HG02588 (cell line): ENCODE results near the gene ZBTB16.

ENCODE experiments used
- ATAC-seq: cut with Tn5 transposase; IDR thresholded peaks from one replicate; pipeline ENCODE4 v1.9.1; 2021; ENCODE audit warnings: mild to moderate bottlenecking, moderate library complexity; ENCODE audit not compliant: unreplicated experiment

The ZBTB16 gene

GRCh38 chr11:114128399-114128798, 68.9 kb downstream of the ZBTB16 start:
- no peak for ATAC-seq

GRCh38 chr11:114129142-114129541, 69.6 kb downstream of the ZBTB16 start:
- no peak for ATAC-seq

DNA sequence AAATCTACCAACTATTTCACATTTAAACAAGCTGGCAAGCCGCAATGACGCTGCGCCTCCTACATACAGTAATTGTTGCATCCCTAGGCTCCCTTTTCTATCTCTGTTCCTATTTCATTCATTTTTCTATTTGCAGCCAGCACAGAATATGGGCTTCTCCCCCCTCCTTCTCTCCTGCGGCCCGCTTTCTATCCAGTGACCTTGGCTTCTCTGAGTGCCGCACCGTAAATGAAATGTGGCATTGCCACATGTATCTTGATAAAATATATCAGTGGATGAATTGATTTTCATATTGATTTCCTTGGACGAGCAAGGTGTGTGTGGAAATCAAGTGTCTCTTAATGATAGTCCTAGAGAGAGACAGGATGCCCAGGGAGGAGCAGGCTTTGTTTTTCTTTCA, 70.2 kb downstream of the ZBTB16 start:
- no peak for ATAC-seq

DNA sequence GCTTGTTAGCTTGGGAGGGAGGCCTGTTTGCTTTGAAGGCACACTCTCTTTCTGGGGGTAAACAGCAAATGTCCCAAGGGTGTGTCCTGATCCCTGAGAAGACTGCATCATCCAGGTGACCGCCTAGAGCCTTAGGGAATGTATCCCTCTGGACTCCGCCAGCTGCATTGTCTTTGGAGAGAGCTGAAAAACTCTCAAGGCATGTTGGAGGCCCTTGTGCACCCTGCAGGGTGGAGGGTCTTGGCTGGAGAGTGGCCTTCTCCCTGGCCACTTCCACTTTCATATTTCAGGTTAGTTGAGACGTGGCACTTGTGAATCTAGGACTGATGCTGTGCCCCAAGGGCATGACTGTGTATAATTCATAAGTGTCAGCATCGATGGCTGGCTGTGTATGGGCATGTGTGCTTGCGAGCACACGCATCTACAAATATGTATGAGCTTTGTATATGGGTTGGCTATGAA, 70.6 kb downstream of the ZBTB16 start:
- ATAC-seq: no peak

GRCh38 chr11:114130629-114131277, 71.2 kb downstream of the ZBTB16 start:
- ATAC-seq: no peak

DNA sequence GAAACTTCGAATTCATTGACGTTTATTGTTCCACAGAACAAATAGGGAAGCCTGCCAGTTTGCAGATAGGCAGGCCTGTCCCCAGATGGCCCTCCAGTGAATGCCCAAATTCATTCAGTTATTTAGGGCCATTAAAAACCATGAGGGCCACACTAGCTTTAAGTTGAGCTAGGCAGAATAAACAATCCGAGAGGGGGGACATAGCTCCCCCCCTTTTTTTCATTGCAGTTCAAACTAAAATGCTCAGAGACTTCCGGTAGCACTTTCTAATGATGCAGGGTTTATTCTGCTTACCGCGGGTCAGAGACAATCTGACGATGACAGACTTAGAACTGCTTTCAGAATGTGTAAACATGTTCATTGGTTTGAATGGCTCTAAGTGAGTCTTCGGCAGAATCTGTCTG, 72.0 kb downstream of the ZBTB16 start:
- no peak for ATAC-seq

- no peak for ATAC-seq
Observed at GRCh38 chr11:114132417-114132816, 72.9 kb downstream of the ZBTB16 start.

- ATAC-seq: no peak
Observed at GRCh38 chr11:114132944-114133394, 73.5 kb downstream of the ZBTB16 start.

GRCh38 chr11:114133548-114134329, 74.2 kb downstream of the ZBTB16 start:
- ATAC-seq: no peak

DNA sequence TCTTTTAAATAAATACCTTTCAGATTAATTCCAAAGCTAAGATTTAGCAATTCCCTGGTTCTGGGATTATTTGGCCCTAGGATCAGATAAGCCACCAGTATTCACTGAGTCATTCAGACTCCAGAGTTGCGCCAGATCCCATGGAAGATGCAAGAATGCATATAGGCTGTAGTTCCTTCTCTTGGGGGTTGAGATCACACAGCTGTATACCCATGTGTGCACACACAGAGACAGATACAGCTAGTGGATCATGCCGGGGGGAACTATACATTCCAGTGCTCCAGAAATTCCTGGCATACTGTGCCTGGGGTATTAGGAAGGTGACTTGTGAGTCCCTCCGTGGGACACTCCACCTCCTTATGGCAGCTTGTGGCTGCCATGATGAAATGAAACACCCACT, 75.4 kb downstream of the ZBTB16 start:
- ATAC-seq: no peak

GRCh38 chr11:114135737-114136151, 76.2 kb downstream of the ZBTB16 start:
- no peak for ATAC-seq

GRCh38 chr11:114136686-114137640, 77.5 kb downstream of the ZBTB16 start:
- ATAC-seq: no peak

DNA sequence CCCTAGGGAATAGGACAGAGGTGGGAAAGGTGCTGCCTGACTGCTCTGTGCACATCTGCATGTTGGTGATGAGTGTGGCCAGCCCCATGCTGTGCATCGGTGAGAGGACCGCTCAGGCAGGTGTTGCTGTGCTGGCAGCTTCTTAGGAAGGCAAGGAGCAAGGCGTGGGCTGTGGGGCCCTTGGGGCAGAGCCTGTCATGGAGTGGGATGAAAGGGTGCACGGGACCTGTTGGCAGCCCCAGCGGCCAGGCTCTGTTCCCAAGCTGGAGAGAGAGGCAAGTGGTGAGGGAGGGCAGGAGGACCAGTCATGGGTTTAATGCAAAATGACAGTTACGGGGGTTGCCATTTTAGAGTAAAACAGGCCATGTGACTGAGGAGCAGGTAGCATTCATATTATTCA, 78.3 kb downstream of the ZBTB16 start:
- ATAC-seq: no peak

DNA sequence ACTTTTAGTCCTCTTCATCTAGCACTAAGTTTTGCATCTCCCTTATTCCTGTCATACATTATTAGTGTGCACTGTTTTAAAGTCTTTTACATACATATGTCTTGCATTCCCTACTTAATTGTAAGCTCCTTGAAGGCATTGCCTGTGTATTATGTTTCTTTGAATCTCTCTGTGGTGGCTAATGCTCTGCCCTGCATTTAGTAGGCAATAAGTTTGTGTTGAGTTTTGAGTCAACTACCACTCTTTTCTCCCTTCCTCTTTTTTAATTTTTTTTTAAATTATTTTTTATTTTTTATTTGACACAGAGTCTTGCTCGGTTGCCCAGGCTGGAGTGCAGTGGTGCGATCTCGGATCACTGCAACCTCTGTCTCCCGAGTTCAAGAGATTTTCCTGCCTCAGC, 78.9 kb downstream of the ZBTB16 start:
- ATAC-seq: no peak

GRCh38 chr11:114140826-114141225, 81.3 kb downstream of the ZBTB16 start:
- ATAC-seq: no peak

DNA sequence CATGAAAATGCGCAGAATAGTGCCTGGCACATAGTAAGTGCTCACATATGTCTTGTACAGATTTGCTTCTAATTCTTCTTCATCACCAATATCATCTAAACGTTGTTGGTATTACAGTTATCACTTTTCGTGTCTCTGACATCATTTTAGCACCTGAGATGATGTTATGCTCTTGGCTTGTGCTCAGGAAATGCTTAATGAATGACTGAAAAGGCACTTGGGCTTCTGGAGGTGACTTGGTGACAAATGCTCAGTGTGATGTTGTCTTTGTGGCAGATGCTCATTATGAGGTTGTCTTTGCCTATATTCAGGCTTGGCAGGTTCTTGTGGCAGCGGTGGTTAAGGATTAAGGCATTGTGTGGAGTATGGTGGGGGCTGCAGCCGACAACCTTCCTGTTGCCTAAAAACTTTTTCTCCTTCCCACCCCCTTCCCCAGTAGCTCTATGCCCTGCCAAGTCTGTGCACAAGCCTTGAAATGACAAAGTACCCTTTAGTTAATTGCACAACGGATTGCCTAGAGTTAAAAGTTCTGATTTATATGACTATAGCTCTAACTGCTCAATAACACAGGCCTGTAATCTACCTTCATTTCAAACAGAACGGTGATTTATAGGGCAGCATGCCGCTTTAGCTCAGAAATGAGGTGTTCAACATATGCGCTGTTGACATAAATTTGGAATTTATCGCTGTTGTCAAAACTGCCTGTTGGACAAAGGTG, 82.5 kb downstream of the ZBTB16 start:
- ATAC-seq: no peak

DNA sequence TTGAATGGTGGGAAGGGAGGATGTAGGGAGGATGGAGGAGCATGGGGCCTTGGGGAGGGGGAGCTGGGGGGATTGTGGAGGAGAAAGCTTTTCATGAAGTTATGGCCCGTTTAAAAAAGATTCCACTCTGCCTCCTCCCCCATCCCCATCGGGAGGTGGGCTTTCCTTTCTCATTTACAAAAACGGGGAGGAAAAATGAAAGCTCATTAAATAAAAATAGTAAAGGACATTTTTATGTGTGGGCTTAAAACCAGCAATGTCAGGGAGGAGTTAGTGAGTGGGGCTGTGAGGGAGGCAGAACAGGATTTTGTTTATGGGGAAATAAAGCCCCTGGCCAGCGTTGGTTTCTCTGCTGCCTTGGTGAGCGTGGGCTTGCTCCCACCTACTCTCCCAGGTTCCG, 83.2 kb downstream of the ZBTB16 start:
- no peak for ATAC-seq

DNA sequence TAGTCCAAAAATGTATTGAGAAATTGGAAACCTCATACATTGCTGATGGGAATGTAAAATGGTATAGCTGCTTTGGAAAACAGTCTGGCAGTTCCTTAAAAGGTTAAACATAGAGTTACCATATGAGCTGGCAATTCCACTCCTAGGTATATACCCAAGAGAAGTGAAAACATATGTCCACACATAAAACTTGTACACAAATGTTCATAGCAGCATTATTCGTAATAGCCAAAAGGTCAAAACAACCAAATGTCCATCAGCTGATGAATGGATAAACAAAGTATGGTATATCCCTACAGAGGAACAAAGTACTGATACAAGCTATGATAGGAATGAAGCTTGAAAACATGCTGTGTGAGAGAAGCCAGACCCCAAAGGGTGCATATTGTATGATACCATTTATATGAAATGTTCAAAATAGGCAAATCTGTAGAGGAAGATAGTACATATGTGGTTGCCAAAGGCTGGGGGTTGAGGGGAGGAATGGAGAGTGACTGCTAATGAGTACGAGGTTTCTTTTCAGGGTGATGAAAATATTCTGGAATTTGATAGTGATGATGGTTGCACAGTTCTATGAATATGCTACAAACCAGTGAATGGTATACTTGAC, 85.8 kb downstream of the ZBTB16 start:
- no peak for ATAC-seq

- ATAC-seq: no peak
Observed at GRCh38 chr11:114147375-114148012, 88.0 kb downstream of the ZBTB16 start.

- no peak for ATAC-seq
Observed at GRCh38 chr11:114148013-114148382, 88.5 kb downstream of the ZBTB16 start.
